Chondrocyte (in vitro differentiated cells): ENCODE data around the gene PRODH2. TPM values are rescaled to one million over a fixed set of nuclear protein-coding genes. Genes with fewer than 3 reads are reported as not detected.

ENCODE experiments used
- DNase-seq: peaks from one replicate; pipeline ENCODE4 v3.0.0; 2021; ENCODE audit warnings: mixed read lengths, low spot score
- H3K27ac Mint-ChIP-seq: one replicate; pipeline ENCODE4 v1.8.0; 2021; ENCODE audit warnings: mild to moderate bottlenecking, moderate library complexity, mixed read lengths; ENCODE audit not compliant: unreplicated experiment
- H3K27me3 Mint-ChIP-seq: 2 replicates; pipeline ENCODE4 v1.8.0; 2021; ENCODE audit warnings: low read depth, mixed read lengths
- H3K36me3 Mint-ChIP-seq: 2 replicates; pipeline ENCODE4 v1.8.0; 2021; ENCODE audit warnings: low read depth, mixed read lengths
- H3K4me1 Mint-ChIP-seq: 2 replicates; pipeline ENCODE4 v1.8.0; 2021; ENCODE audit warnings: low read depth, mild to moderate bottlenecking, mixed read lengths
- H3K4me3 Mint-ChIP-seq: one replicate; pipeline ENCODE4 v1.8.0; 2021; ENCODE audit warnings: mild to moderate bottlenecking, moderate library complexity, mixed read lengths; ENCODE audit not compliant: unreplicated experiment
- H3K9me3 Mint-ChIP-seq: 2 replicates; pipeline ENCODE4 v1.8.0; 2021; ENCODE audit warnings: low read depth, mixed read lengths
- total RNA-seq: library from RNA; stranded (reverse); gene quantifications from 3 replicates; pipeline ENCODE4 v1.2.1, GENCODE V29; 2021
- TF ChIP-seq, protein P1 (sequence below): fragments of 200-600 bp; sonication (generic); IDR thresholded peaks from 2 replicates; pipeline ENCODE4 v1.5.0; 2021; ENCODE audit warnings: antibody characterized with exemption, mild to moderate bottlenecking, moderate library complexity

The PRODH2 gene
- total RNA-seq, 1 donor from 2014 or later = not detected

- no peaks in the 10 kb centered on the region for H3K4me1 Mint-ChIP-seq
- no peaks in the 10 kb centered on the region for H3K9me3 Mint-ChIP-seq
- H3K4me3 Mint-ChIP-seq = no peak overlapping the region
- peaks cover 16% of the 10 kb centered on the region for H3K27me3 Mint-ChIP-seq
- TF ChIP-seq, protein P1, sequence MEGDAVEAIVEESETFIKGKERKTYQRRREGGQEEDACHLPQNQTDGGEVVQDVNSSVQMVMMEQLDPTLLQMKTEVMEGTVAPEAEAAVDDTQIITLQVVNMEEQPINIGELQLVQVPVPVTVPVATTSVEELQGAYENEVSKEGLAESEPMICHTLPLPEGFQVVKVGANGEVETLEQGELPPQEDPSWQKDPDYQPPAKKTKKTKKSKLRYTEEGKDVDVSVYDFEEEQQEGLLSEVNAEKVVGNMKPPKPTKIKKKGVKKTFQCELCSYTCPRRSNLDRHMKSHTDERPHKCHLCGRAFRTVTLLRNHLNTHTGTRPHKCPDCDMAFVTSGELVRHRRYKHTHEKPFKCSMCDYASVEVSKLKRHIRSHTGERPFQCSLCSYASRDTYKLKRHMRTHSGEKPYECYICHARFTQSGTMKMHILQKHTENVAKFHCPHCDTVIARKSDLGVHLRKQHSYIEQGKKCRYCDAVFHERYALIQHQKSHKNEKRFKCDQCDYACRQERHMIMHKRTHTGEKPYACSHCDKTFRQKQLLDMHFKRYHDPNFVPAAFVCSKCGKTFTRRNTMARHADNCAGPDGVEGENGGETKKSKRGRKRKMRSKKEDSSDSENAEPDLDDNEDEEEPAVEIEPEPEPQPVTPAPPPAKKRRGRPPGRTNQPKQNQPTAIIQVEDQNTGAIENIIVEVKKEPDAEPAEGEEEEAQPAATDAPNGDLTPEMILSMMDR = no peak
- H3K36me3 Mint-ChIP-seq = no peaks in the 10 kb centered on the region
- no peak for DNase-seq
- H3K27ac Mint-ChIP-seq = no peak overlapping the region
These were observed 11.5 kb upstream of the PRODH2 start for GRCh38 chr19:35824150-35824549.

DNA sequence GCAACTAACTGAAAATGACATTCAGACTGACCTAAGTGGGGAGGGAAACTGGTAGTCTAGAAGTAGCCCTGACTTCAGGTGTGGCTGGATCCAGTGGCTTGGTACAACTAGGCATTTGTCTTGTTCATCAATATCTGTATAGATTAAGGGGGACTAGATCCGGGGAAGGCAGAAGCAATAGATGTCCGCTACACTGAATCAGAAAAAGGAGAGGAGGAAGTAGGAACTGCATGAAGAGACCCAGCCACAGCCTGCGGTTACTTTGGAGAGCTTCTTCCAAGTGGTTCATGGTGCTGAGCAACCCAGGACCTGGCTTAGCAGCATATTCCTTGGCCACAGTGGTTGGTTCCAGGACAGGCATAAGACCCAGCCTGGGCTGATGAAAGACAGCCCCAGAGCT is 9.9 kb upstream of the PRODH2 start:
- Mint-ChIP-seq H3K4me3 (no peak overlapping the region), H3K27ac (no peak overlapping the region), H3K4me1 (no peaks in the 10 kb centered on the region), H3K36me3 (peaks cover 1% of the 10 kb centered on the region), H3K27me3 (peaks cover 21% of the 10 kb centered on the region), H3K9me3 (no peaks in the 10 kb centered on the region)
- TF ChIP-seq, protein P1 = no peak
- no peak for DNase-seq

- Mint-ChIP-seq H3K4me3 (no peak overlapping the region), H3K4me1 (no peaks in the 10 kb centered on the region), H3K9me3 (no peaks in the 10 kb centered on the region), H3K27ac (no peak overlapping the region), H3K36me3 (peaks cover 1% of the 10 kb centered on the region), H3K27me3 (peaks cover 22% of the 10 kb centered on the region)
- TF ChIP-seq, protein P1 = no peak
- DNase-seq = no peak
These were observed 5.8 kb upstream of the PRODH2 start for GRCh38 chr19:35818445-35818844.

GRCh38 chr19:35816846-35817245 is 4.2 kb upstream of the PRODH2 start:
- TF ChIP-seq, protein P1 = no peak
- DNase-seq = no peak
- no peak overlapping the region for H3K4me3 Mint-ChIP-seq
- H3K27ac Mint-ChIP-seq = no peak overlapping the region
- no peaks in the 10 kb centered on the region for H3K9me3 Mint-ChIP-seq
- peaks cover 21% of the 10 kb centered on the region for H3K27me3 Mint-ChIP-seq
- H3K36me3 Mint-ChIP-seq = peaks cover 1% of the 10 kb centered on the region
- H3K4me1 Mint-ChIP-seq = no peaks in the 10 kb centered on the region

GRCh38 chr19:35816262-35816661 is 3.6 kb upstream of the PRODH2 start:
- Mint-ChIP-seq H3K4me1 (no peaks in the 10 kb centered on the region), H3K9me3 (no peaks in the 10 kb centered on the region), H3K4me3 (no peak overlapping the region), H3K36me3 (peaks cover 1% of the 10 kb centered on the region), H3K27me3 (peaks cover 24% of the 10 kb centered on the region), H3K27ac (no peak overlapping the region)
- TF ChIP-seq, protein P1 = no peak
- DNase-seq = no peak
